ENCODE data around the gene BST2. TPM values are rescaled to one million over a fixed set of nuclear protein-coding genes. Genes with fewer than 3 reads are reported as not detected.

BST2 gene
- 1.6 TPM in 1 of 2 replicates, not detected in the other for total RNA-seq

GRCh38 chr19:17405250-17406045 lies at the start of gene BST2:
Gene BST2 (minus strand): TSS chr19:17405630. CDS start chr19:17405575, 55 bp downstream.

GRCh38 chr19:17448131-17448967 lies 42.9 kb upstream of the BST2 start, which contains the start of gene TMEM221:
Gene TMEM221 (minus strand): TSS chr19:17448668. CDS start chr19:17448462, 206 bp downstream.

GRCh38 chr19:17419621-17420474 lies 14.4 kb upstream of the BST2 start, which contains the start of gene MVB12A:
Gene MVB12A (plus strand): TSS chr19:17420047. CDS start chr19:17420136, 89 bp downstream.

GRCh38 chr19:17393914-17394313 lies 11.5 kb downstream of the BST2 start, which contains the start of gene CCDC194:
Gene CCDC194 (minus strand): TSS chr19:17394196. CDS start chr19:17394158, 38 bp downstream.

GRCh38 chr19:17376935-17377600 lies 28.4 kb downstream of the BST2 start, which contains the start of gene PLVAP:
Gene PLVAP (minus strand): TSS chr19:17377342. CDS start chr19:17377288, 54 bp downstream.

Other genes starting within 250 kb of the BST2 start
- 19.9 and 31.4 TPM in 2 replicates for gene USE1, start 190.3 kb downstream of the BST2 start, total RNA-seq
- gene OCEL1, start 179.4 kb downstream of the BST2 start, total RNA-seq, result 6.2 and 6.7 TPM in 2 replicates
- 39.9 and 62.5 TPM in 2 replicates for gene NR2F6, start 159.7 kb downstream of the BST2 start, total RNA-seq
- 0.36 and 0.81 TPM in 2 replicates for gene USHBP1, start 140.9 kb downstream of the BST2 start, total RNA-seq
- 64.3 and 84.5 TPM in 2 replicates for gene BABAM1, start 138.2 kb downstream of the BST2 start, total RNA-seq
- 0.49 TPM in 1 of 2 replicates, not detected in the other for gene ANKLE1, start 123.7 kb downstream of the BST2 start, total RNA-seq
- gene ABHD8, start 102.2 kb downstream of the BST2 start, total RNA-seq, result 7.3 and 7.8 TPM in 2 replicates
- gene MRPL34, start 99.8 kb downstream of the BST2 start, total RNA-seq, result 45.9 and 70.3 TPM in 2 replicates
- 25.3 and 47.7 TPM in 2 replicates for gene DDA1, start 96.1 kb downstream of the BST2 start, total RNA-seq
- 0.97 and 2.5 TPM in 2 replicates for gene ANO8, start 70.8 kb downstream of the BST2 start, total RNA-seq
- 12.5 and 16.7 TPM in 2 replicates for gene GTPBP3, start 68.1 kb downstream of the BST2 start, total RNA-seq
- gene PLVAP, start 28.3 kb downstream of the BST2 start, total RNA-seq, result 1.1 and 3.6 TPM in 2 replicates
- gene CCDC194, start 11.4 kb downstream of the BST2 start, total RNA-seq, result not detected in 2 replicates
- gene MVB12A, start 14.4 kb upstream of the BST2 start, total RNA-seq, result 92.5 and 110 TPM in 2 replicates
- gene TMEM221, start 43.0 kb upstream of the BST2 start, total RNA-seq, result not detected in 2 replicates
- not detected in 2 replicates for gene NXNL1, start 55.3 kb upstream of the BST2 start, total RNA-seq
- 17.0 and 35.4 TPM in 2 replicates for gene SLC27A1, start 64.9 kb upstream of the BST2 start, total RNA-seq
- 77.9 and 99.3 TPM in 2 replicates for gene PGLS, start 106.0 kb upstream of the BST2 start, total RNA-seq
- 90.6 and 114 TPM in 2 replicates for gene COLGALT1, start 150.0 kb upstream of the BST2 start, total RNA-seq

Measured in cardiac atrium fibroblast (primary cell).